Keratinocyte (primary cell): ENCODE measurements around the gene ZNF567.

Experiments used
- CTCF ChIP-seq, 3 experiments: IDR thresholded peaks in 1 of 3; conservative IDR thresholded peaks in 1 of 3; optimal IDR thresholded peaks in 1 of 3; 2 replicates in 2 of 3; 3 replicates in 1 of 3; pipeline versions ENCODE3 to v1.5.1; 2011; ENCODE audit warnings: low read length in 3 of 3, mild to moderate bottlenecking in 3 of 3, moderate library complexity in 2 of 3, control low read depth in 1 of 3, inconsistent platforms in 1 of 3; ENCODE audit not compliant: insufficient read depth in 2 of 3; ENCODE audit errors: extremely low read depth in 1 of 3
- EZH2 ChIP-seq: IDR thresholded peaks from one replicate; pipeline ENCODE4 v1.6.1; 2012; ENCODE audit warnings: inconsistent platforms, mild to moderate bottlenecking, low read length, moderate library complexity

GRCh38 chr19:36686365-36687213, 823 bp upstream of the ZNF567 start:
- TF ChIP-seq CTCF (optimal IDR thresholded peaks at IDR 0.05 in 1 of 3, IDR thresholded peaks at IDR 0.05 in 1 of 3, conservative IDR thresholded peaks at IDR 0.05 in 1 of 3; ENCODE audit: extremely low read depth in 1 of 3, insufficient read depth in 2 of 3, low read length in 3 of 3) (no peak), EZH2 (no peak)
